Measurements from ENCODE around the gene GJB3. TPM values are rescaled to one million over a fixed set of nuclear protein-coding genes. Genes with fewer than 3 reads are reported as not detected.

GJB3 gene
- total RNA-seq, 1 experiment from 2014 or later, result 0.52 TPM

- no peak for TF ChIP-seq CTCF (IDR thresholded peaks at IDR 0.05; ENCODE audit: insufficient read depth in 1 of 2, low read depth in 1 of 2, low read length in 1 of 2, severe bottlenecking in 1 of 2, unreplicated experiment in 1 of 2)
- H3K27me3 ChIP-seq (replicated peaks; ENCODE audit: control insufficient read depth, insufficient read depth, low read length), result no peaks in the 10 kb centered on the region
- H3K4me1 Mint-ChIP-seq (ENCODE audit: low read depth, unreplicated experiment), result peaks cover 10% of the 10 kb centered on the region
- H3K9me3 Mint-ChIP-seq (ENCODE audit: unreplicated experiment), result no peaks in the 10 kb centered on the region
- BruUV-seq (replicated peaks), result no TSS peak
- H3K4me3 ChIP-seq (ENCODE audit: low read depth, low read length), result no peak overlapping the region
- H3K27me3 Mint-ChIP-seq (ENCODE audit: insufficient read depth, unreplicated experiment), result no peaks in the 10 kb centered on the region
- no peak overlapping the region for H3K27ac Mint-ChIP-seq (ENCODE audit: unreplicated experiment)
- no peaks in the 10 kb centered on the region for H3K36me3 Mint-ChIP-seq (ENCODE audit: insufficient read depth, unreplicated experiment)
- DNase-seq, result no peak
- POLR2A ChIA-PET, result no interaction called here
- H3K4me3 Mint-ChIP-seq (ENCODE audit: unreplicated experiment), result no peak overlapping the region
- intact Hi-C loops (cut with micrococcal nuclease; ENCODE audit: unreplicated experiment), result loop anchor here (5.0 kb wide), 3 partner anchors 92 to 627 kb away; no protein-coding TSS in a partner anchor
- CTCF ChIA-PET, result no interaction called here
- no peaks in the 10 kb centered on the region for H3K9me3 ChIP-seq
- no peaks in the 10 kb centered on the region for H3K36me3 ChIP-seq (ENCODE audit: control insufficient read depth, insufficient read depth, low read length)
- H3K4me1 ChIP-seq, result peaks cover 10% of the 10 kb centered on the region
Observed at GRCh38 chr1:34739613-34740012, 41.4 kb upstream of the GJB3 start.

- no peaks in the 10 kb centered on the region for H3K9me3 Mint-ChIP-seq (ENCODE audit: unreplicated experiment)
- no peak for TF ChIP-seq CTCF (IDR thresholded peaks at IDR 0.05; ENCODE audit: insufficient read depth in 1 of 2, low read depth in 1 of 2, low read length in 1 of 2, severe bottlenecking in 1 of 2, unreplicated experiment in 1 of 2)
- no peak overlapping the region for H3K27ac Mint-ChIP-seq (ENCODE audit: unreplicated experiment)
- BruUV-seq (replicated peaks), result no TSS peak
- H3K9me3 ChIP-seq, result no peaks in the 10 kb centered on the region
- no peaks in the 10 kb centered on the region for H3K36me3 Mint-ChIP-seq (ENCODE audit: insufficient read depth, unreplicated experiment)
- no peaks in the 10 kb centered on the region for H3K27me3 Mint-ChIP-seq (ENCODE audit: insufficient read depth, unreplicated experiment)
- no peak overlapping the region for H3K4me3 ChIP-seq (ENCODE audit: low read depth, low read length)
- no peak for DNase-seq
- CTCF ChIA-PET, result no interaction called here
- peaks cover 10% of the 10 kb centered on the region for H3K4me1 ChIP-seq
- H3K4me1 Mint-ChIP-seq (ENCODE audit: low read depth, unreplicated experiment), result peaks cover 10% of the 10 kb centered on the region
- intact Hi-C loops (cut with micrococcal nuclease; ENCODE audit: unreplicated experiment), result loop anchor here (5.0 kb wide), 3 partner anchors 93 to 628 kb away; no protein-coding TSS in a partner anchor
- H3K4me3 Mint-ChIP-seq (ENCODE audit: unreplicated experiment), result no peak overlapping the region
- POLR2A ChIA-PET, result no interaction called here
- no peaks in the 10 kb centered on the region for H3K27me3 ChIP-seq (replicated peaks; ENCODE audit: control insufficient read depth, insufficient read depth, low read length)
- no peaks in the 10 kb centered on the region for H3K36me3 ChIP-seq (ENCODE audit: control insufficient read depth, insufficient read depth, low read length)
Observed at GRCh38 chr1:34740161-34740868, 40.7 kb upstream of the GJB3 start.

GRCh38 chr1:34742667-34743270, 38.2 kb upstream of the GJB3 start:
- POLR2A ChIA-PET, result no interaction called here
- peak; percentile 78 to 86 for TF ChIP-seq CTCF (IDR thresholded peaks at IDR 0.05; ENCODE audit: insufficient read depth in 1 of 2, low read depth in 1 of 2, low read length in 1 of 2, severe bottlenecking in 1 of 2, unreplicated experiment in 1 of 2)

More at GRCh38 chr1:34742667-34743270, 38.2 kb upstream of the GJB3 start:
- Mint-ChIP-seq H3K27me3 (ENCODE audit: insufficient read depth, unreplicated experiment) (no peaks in the 10 kb centered on the region), H3K4me3 (ENCODE audit: unreplicated experiment) (peak overlapping the region; percentile 57), H3K36me3 (ENCODE audit: insufficient read depth, unreplicated experiment) (no peaks in the 10 kb centered on the region), H3K4me1 (ENCODE audit: low read depth, unreplicated experiment) (peaks cover 10% of the 10 kb centered on the region), H3K9me3 (ENCODE audit: unreplicated experiment) (no peaks in the 10 kb centered on the region), H3K27ac (ENCODE audit: unreplicated experiment) (no peak overlapping the region)
- peak; percentile 80 to 89 for DNase-seq
- H3K27me3 ChIP-seq (replicated peaks; ENCODE audit: control insufficient read depth, insufficient read depth, low read length), result no peaks in the 10 kb centered on the region
- no peaks in the 10 kb centered on the region for H3K36me3 ChIP-seq (ENCODE audit: control insufficient read depth, insufficient read depth, low read length)
- no TSS peak for BruUV-seq (replicated peaks)
- CTCF ChIA-PET, result interaction anchor here (1.0 to 1.7 kb wide), 11 partner anchors 8 to 1110 kb away, joined by 3 to 13 read pairs (median 3); no protein-coding TSS in a partner anchor
- peak overlapping the region; percentile 16; the same call in 1 of the 2 replicates for H3K4me3 ChIP-seq (ENCODE audit: low read depth, low read length)
- H3K9me3 ChIP-seq, result no peaks in the 10 kb centered on the region
- intact Hi-C loops (cut with micrococcal nuclease; ENCODE audit: unreplicated experiment), result loop anchor here (2.0 to 5.0 kb wide), 4 partner anchors 62 to 630 kb away; no protein-coding TSS in a partner anchor
- peaks cover 10% of the 10 kb centered on the region for H3K4me1 ChIP-seq
